GM13977 (cell line): ENCODE data around the gene SYT7.

Experiments
- DNase-seq: peaks from one replicate; pipeline ENCODE4 v3.0.0; 2012; ENCODE audit warnings: low spot score
- CTCF ChIP-seq: IDR thresholded peaks from 2 replicates; pipeline ENCODE4 v1.5.1; 2012; ENCODE audit warnings: mild to moderate bottlenecking, control low read depth; ENCODE audit not compliant: insufficient read depth; ENCODE audit errors: extremely low read depth, missing control alignments
- in situ Hi-C: fragments of 300-500 bp; cut with MboI; formaldehyde crosslinking; loops from one replicate; pipeline ENCODE4 v1.12.0; 2022; ENCODE audit warnings: low sequenced_read_pairs, low pct_unique_long_range_greater_than_20kb, mixed read lengths, inconsistent platforms; ENCODE audit not compliant: unreplicated experiment

SYT7 gene

DNA sequence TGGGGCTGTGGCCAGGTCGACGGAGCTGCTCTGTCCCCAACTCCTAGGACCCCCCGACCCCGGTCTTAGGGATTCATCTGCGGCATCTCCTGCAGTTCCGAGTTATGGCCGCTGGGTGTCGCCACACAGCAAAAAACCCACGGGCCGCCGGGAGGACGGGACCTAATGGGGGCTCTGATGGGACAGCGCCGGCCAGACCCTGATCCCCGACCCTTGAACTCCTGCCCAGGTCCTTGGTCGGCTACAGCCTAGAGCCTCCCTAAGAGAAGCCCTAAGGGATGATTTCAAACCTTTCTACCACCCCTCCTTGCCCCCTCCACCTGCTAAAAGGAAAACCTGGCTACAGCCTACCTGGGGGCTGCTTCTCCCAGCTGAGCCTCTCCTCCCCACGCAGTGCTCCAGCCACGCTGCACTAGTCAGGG is 103.1 kb downstream of the SYT7 start:
- peak; percentile 79 for DNase-seq
- in situ Hi-C loops: no loop called here
- peak; percentile 94 for TF ChIP-seq CTCF

- no peak for TF ChIP-seq CTCF
- in situ Hi-C loops: no loop called here
These were observed 103.8 kb downstream of the SYT7 start for GRCh38 chr11:61477126-61477525.

GRCh38 chr11:61476371-61476770 is 104.5 kb downstream of the SYT7 start:
- in situ Hi-C loops: no loop called here
- TF ChIP-seq CTCF: no peak
- no peak for DNase-seq

More at GRCh38 chr11:61477126-61477525, 103.8 kb downstream of the SYT7 start:
- DNase-seq: no peak

- in situ Hi-C loops: no loop called here
- DNase-seq: no peak
These were observed 105.4 kb downstream of the SYT7 start for GRCh38 chr11:61475433-61475832.

DNA sequence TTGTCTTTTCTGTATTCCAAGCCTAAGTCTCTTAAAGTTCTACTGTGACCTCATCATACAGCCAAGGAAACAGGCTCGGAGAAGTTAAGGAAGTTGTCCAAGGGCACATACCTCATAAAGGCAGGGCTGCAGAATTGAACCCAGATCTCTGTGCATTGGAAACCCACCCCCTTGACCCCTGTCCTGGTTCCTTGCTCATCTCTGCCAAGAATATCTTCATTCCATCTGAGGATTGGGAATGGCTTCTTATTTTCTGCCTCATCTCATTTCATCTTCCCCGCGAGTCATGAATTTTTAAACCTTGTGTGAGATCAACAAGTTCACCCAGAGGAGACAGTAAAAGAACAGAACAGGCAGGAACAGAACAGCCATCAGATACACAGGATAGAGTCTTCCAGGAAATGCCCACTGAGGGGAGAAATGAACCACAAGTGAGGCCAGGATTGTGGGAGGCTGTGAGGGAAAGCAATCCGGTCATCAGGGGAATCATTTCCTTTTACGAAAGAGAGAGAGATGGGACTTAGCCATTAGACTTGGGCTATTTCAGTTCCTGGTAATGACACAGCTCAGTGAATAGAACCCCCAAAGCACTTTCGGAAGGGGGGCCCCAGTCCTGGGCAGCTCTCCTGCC is 106.7 kb downstream of the SYT7 start:
- no peak for DNase-seq
- in situ Hi-C loops: no loop called here
- TF ChIP-seq CTCF: no peak

More at GRCh38 chr11:61475433-61475832, 105.4 kb downstream of the SYT7 start:
- TF ChIP-seq CTCF: no peak

DNA sequence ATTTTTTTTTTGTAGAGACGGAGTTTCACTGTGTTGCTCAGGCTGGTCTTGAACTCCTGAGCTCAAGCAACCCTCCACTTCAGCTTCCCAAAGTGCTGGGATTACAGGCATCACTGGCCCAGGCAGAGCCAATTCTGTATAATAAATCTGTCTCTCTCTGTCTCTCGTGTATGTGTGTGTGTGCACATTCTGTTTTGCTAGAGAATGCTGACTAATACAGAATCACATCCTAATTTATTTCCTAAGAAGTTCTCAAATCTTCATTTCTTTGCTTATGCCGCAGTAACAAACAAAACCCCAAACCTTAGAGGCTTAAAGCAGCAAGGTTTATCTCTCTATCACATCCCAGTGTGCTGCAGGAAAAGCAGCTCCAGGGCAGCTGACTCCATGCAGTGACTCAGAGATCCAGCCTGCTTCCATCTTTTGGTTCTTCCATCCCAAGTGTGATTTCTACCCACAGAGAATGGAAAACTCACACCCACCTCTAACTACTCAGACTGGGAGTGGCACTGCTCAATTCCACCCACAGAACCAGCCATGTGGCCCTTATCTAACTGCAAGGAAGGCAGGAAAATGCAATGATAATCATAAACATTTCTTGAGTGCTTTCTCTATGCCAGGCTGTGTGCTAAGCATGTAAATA is 107.4 kb downstream of the SYT7 start:
- in situ Hi-C loops: no loop called here
- TF ChIP-seq CTCF: no peak
- DNase-seq: no peak
